Endothelial cell of umbilical vein (primary cell): Measurements from ENCODE around the gene PRM1.

Source experiments
- CTCF ChIP-seq, 2 donors: IDR thresholded peaks; 1 replicate in 1 of 2; 2 replicates in 1 of 2; pipeline ENCODE4 v1.5.1; 2011; ENCODE audit warnings: low read length in 2 of 2, mild to moderate bottlenecking in 2 of 2, moderate library complexity in 2 of 2, control low read depth in 1 of 2, inconsistent platforms in 1 of 2, low read depth in 1 of 2; ENCODE audit not compliant: insufficient read depth in 1 of 2; ENCODE audit errors: extremely low read depth in 1 of 2
- MYC ChIP-seq: IDR thresholded peaks from one replicate; pipeline ENCODE4 v1.6.1; 2011; ENCODE audit warnings: mild to moderate bottlenecking, low read depth, low read length
- POLR2A ChIP-seq: IDR thresholded peaks from 2 replicates; pipeline ENCODE4 v1.6.1; 2012; ENCODE audit warnings: low read depth, mild to moderate bottlenecking, control low read depth, low read length

DNA sequence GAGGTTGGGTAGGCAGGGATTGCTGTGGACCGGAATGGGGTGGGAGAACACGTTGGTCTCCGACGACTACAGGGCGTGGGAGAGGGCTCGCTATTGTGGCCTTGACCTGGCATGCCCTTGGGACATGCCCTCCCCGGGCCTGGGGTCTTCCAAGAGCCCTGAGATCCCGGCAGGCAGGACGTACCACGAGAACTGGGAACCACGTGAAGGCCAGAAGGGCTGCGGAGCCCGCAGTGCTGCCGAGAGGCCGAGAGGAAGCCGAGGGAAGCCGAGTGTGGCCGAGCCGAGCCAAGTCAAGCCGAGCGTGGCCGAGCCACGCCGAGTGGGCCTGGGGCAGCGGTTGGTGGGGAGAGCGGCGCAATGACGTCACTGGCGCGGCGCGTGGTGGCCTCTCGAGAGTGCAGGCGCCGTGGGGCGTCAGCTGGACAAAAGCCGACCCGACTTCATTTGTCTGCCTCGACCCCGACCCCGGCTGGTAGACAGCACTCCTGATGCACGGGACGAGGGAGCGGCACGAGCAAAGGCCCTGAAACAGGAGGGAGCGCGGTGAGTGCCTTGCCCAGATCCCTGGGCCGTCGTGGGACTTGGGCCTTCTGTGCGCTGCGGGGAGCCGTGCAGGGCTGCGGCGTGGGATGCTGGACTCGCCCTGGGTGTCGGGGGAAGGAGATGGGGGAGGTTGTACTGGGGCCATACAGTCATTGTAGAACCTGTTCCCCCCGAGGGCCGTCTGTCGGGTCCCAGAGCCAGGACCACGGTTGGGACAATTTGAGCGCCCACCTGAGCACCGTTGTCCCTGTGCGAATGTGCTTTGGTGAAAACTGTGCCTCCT lies 31.7 kb downstream of the PRM1 start:
- TF ChIP-seq CTCF (IDR thresholded peaks at IDR 0.05; ENCODE audit: extremely low read depth in 1 of 2, insufficient read depth in 1 of 2, low read depth in 1 of 2, low read length in 2 of 2) = no peak
- no peak for TF ChIP-seq POLR2A
- no peak for TF ChIP-seq MYC
